Body of pancreas (tissue), 4 donors: ENCODE results near the gene CDKAL1. TPM values are rescaled to one million over a fixed set of nuclear protein-coding genes. Genes with fewer than 3 reads are reported as not detected.

Source experiments
- ATAC-seq: fragments of 150-250 bp; one replicate; pipeline ENCODE4 v1.9.1; 2016
- DNase-seq, 4 donors: peaks; one replicate each; pipeline ENCODE4 v3.0.0-alpha.2; 2019
- H3K27ac ChIP-seq, 4 donors: fragments of 200-600 bp; sonication (generic); 1 replicate in 3 of 4; 2 replicates in 1 of 4; pipeline versions ENCODE4 v1.5.1 to v1.6.1; 2016 to 2019; ENCODE audit warnings: mild to moderate bottlenecking in 1 of 4, mixed read lengths in 1 of 4, moderate library complexity in 1 of 4
- H3K27me3 ChIP-seq, 2 donors: fragments of 200-600 bp; sonication (generic); one replicate each; pipeline ENCODE4 v1.6.0; 2016; ENCODE audit warnings: mild to moderate bottlenecking in 1 of 2
- H3K36me3 ChIP-seq, 2 donors: fragments of 200-600 bp; sonication (generic); replicated peaks in 1 of 2; 2 replicates each; pipeline ENCODE4 v1.5.1; 2016; ENCODE audit warnings: low read depth in 2 of 2; ENCODE audit not compliant: insufficient read depth in 1 of 2
- H3K4me1 ChIP-seq: fragments of 200-600 bp; sonication (generic); one replicate; pipeline ENCODE4 v1.6.0; 2016
- H3K4me3 ChIP-seq, 2 donors: fragments of 200-600 bp; sonication (generic); 1 replicate in 1 of 2; 2 replicates in 1 of 2; pipeline ENCODE4 v1.5.1; 2016 to 2019
- H3K9me3 ChIP-seq, 3 donors: fragments of 200-600 bp; sonication (generic); 1 replicate in 2 of 3; 2 replicates in 1 of 3; pipeline ENCODE4 v1.5.1; 2016
- CTCF ChIP-seq, 7 experiments: fragments of 450-650 bp in 4 of 7; fragments of 200-600 bp in 3 of 7; sonication (generic) in 3 of 7; IDR thresholded peaks; one replicate each; pipeline ENCODE4 v1.5.1; 2016 to 2019; ENCODE audit warnings: antibody characterized with exemption in 7 of 7
- POLR2A ChIP-seq, 3 donors: fragments of 450-650 bp; IDR thresholded peaks; one replicate each; pipeline ENCODE4 v1.6.1; 2016; ENCODE audit warnings: antibody characterized with exemption in 3 of 3, mild to moderate bottlenecking in 2 of 3
- WGBS, 2 donors: methylation state at CpG; one replicate each; pipeline ENCODE4 v1.1.5; 2017; 5-methylcytosine and 5-hydroxymethylcytosine counted together
- intact Hi-C: fragments of 100-400 bp; cut with DNase I; formaldehyde crosslinking; loops from one replicate; pipeline ENCODE4 v1.15.1; 2023
- total RNA-seq, 2 donors: library from RNA; depleted of rRNA; stranded (reverse); fragments of >200 nt; gene quantifications; one replicate each; pipeline ENCODE4 v1.1.0, GENCODE V29; 2016

The CDKAL1 gene
- total RNA-seq, 2 donors from 2014 or later, result 16.3 to 18.1 TPM

DNA sequence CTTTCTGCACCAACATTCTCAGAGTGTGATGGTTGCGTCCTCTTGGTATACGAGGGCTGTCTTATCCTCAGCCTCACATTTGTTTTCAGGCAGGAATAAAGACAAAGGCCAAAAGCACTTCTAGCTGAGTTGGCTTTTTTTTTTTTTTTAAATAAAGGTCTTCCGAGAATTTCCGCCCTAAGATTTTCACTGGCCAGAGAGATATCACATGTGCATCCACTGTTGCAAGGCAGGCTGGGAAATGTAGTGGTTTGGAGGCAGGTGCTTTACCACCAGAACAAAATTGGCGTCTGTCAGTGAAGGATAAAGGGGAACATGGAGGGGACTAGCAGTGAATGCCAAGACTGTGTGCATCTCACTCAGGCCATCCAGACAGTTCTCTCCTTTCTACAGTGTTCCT, 724.4 kb downstream of the CDKAL1 start:
- ATAC-seq (no peak), DNase-seq (no peak)
- 87 to 90% methylated on average over 5 of the region's 5 CpGs for WGBS, 2 donors
- Histone ChIP-seq H3K9me3 (no peaks in the 10 kb centered on the region), H3K27ac (no peak overlapping the region), H3K36me3 (no peaks in the 10 kb centered on the region), H3K4me1 (no peaks in the 10 kb centered on the region), H3K4me3 (no peak overlapping the region), H3K27me3 (no peaks in the 10 kb centered on the region)
- TF ChIP-seq POLR2A (IDR thresholded peaks at IDR 0.05), result no peak
- TF ChIP-seq CTCF (IDR thresholded peaks at IDR 0.05), result no peak
- intact Hi-C loops, result no loop called here

DNA sequence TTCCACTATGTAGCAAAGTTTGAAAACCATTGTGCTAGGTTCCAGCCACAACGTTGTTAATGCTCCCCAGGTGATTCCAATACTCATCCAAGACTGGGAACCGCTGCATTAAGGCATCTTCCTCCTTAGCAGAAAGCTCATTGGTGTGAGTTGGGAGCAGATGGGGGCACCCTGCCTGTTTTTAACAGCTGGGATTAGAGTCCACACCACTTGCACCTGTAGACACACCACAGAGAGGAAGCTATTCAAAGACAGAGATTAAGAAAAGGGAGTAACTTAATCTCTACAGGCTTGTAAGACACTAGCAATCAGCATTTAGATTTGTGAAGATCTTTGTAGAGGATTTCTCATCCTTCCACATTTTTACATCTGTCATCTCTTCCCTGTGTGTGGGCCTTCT, 725.4 kb downstream of the CDKAL1 start:
- intact Hi-C loops, result no loop called here
- no peaks in the 10 kb centered on the region for H3K9me3 ChIP-seq
- no peak overlapping the region for H3K4me3 ChIP-seq
- ATAC-seq (no peak), DNase-seq (no peak)
- 70 to 71% methylated on average over 2 of the region's 2 CpGs for WGBS, 2 donors
- TF ChIP-seq CTCF (IDR thresholded peaks at IDR 0.05) (no peak), POLR2A (IDR thresholded peaks at IDR 0.05) (no peak)
- H3K36me3 ChIP-seq, result no peaks in the 10 kb centered on the region
- H3K4me1 ChIP-seq, result no peaks in the 10 kb centered on the region
- no peak overlapping the region for H3K27ac ChIP-seq
- H3K27me3 ChIP-seq, result no peaks in the 10 kb centered on the region

DNA sequence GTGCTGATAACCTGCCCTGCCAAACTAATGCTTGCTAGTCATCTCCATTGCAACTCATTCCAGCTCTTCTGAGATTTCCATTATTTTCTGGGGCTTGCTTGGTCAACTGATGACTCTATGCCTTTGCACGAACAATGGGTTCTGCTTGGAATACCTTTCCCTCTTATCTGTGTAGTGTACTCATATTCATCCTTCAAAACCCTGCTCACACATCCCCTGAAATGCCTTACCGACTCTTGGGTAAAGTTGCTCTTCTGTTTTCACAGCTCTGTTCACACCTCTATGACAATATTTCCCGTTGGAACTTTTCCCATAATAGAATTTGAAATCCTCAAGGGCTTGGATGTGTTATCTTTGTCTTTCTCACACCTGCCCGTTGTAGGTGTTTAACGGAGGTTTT, 728.2 kb downstream of the CDKAL1 start:
- intact Hi-C loops, result no loop called here

GRCh38 chr6:21263531-21264287, 729.5 kb downstream of the CDKAL1 start:
- intact Hi-C loops, result no loop called here
- Histone ChIP-seq H3K4me3 (no peak overlapping the region), H3K27me3 (no peaks in the 10 kb centered on the region), H3K4me1 (no peaks in the 10 kb centered on the region), H3K27ac (no peak overlapping the region), H3K9me3 (no peaks in the 10 kb centered on the region), H3K36me3 (no peaks in the 10 kb centered on the region)
- DNase-seq (no peak), ATAC-seq (no peak)
- TF ChIP-seq CTCF (IDR thresholded peaks at IDR 0.05) (no peak), POLR2A (IDR thresholded peaks at IDR 0.05) (no peak)
- 87 to 92% methylated on average over 18 of the region's 18 CpGs for WGBS, 2 donors

More for the DNA sequence above, 728.2 kb downstream of the CDKAL1 start:
- ATAC-seq (no peak), DNase-seq (no peak)
- Histone ChIP-seq H3K27ac (no peak overlapping the region), H3K36me3 (no peaks in the 10 kb centered on the region), H3K9me3 (no peaks in the 10 kb centered on the region), H3K27me3 (no peaks in the 10 kb centered on the region), H3K4me1 (no peaks in the 10 kb centered on the region), H3K4me3 (no peak overlapping the region)
- 77 to 79% methylated on average over 5 of the region's 5 CpGs for WGBS, 2 donors
- TF ChIP-seq POLR2A (IDR thresholded peaks at IDR 0.05) (no peak), CTCF (IDR thresholded peaks at IDR 0.05) (no peak)
